Gastrocnemius medialis (tissue), 4 donors: Measurements from ENCODE around the gene PAEP.

ENCODE experiments used
- CTCF ChIP-seq, 5 experiments: fragments of 450-650 bp in 3 of 5; fragments of 200-600 bp in 2 of 5; sonication (generic) in 2 of 5; IDR thresholded peaks in 4 of 5; conservative IDR thresholded peaks in 1 of 5; 1 replicate in 4 of 5; 2 replicates in 1 of 5; pipeline ENCODE4 v1.5.1; 2016 to 2019; ENCODE audit warnings: antibody characterized with exemption in 5 of 5, mild to moderate bottlenecking in 3 of 5, moderate library complexity in 3 of 5
- POLR2A ChIP-seq, 2 donors: fragments of 450-650 bp; IDR thresholded peaks; one replicate each; pipeline ENCODE4 v1.6.1; 2017; ENCODE audit warnings: antibody characterized with exemption in 2 of 2, mild to moderate bottlenecking in 2 of 2, moderate library complexity in 2 of 2

GRCh38 chr9:135575995-135576631 lies 14.6 kb downstream of the PAEP start:
- no peak for TF ChIP-seq CTCF (IDR thresholded peaks at IDR 0.05 in 4 of 5, conservative IDR thresholded peaks at IDR 0.05 in 1 of 5)
- TF ChIP-seq POLR2A (IDR thresholded peaks at IDR 0.05), result no peak
